GM12878 (cell line): ENCODE results near the gene TMSB10. TPM values are rescaled to one million over a fixed set of nuclear protein-coding genes. Genes with fewer than 3 reads are reported as not detected.

Source experiments
- ATF7 ChIP-seq: fragments of 450-650 bp; IDR thresholded peaks from 2 replicates; pipeline ENCODE4 v1.6.1; 2016; ENCODE audit warnings: low read depth, mild to moderate bottlenecking
- CBFB ChIP-seq: IDR thresholded peaks from 2 replicates; pipeline ENCODE4 v1.6.1; 2016; ENCODE audit warnings: antibody characterized with exemption, low read depth
- CHD4 ChIP-seq: fragments of 200-600 bp; sonication (generic); IDR thresholded peaks from 2 replicates; pipeline ENCODE4 v1.6.1; 2016; ENCODE audit warnings: mild to moderate bottlenecking
- CREB1 ChIP-seq: IDR thresholded peaks from 2 replicates; pipeline ENCODE4 v1.6.1; 2012; ENCODE audit warnings: low read depth, mild to moderate bottlenecking, inconsistent platforms
- DPF2 ChIP-seq: fragments of 450-650 bp; IDR thresholded peaks from 2 replicates; pipeline ENCODE4 v1.6.1; 2017; ENCODE audit warnings: mild to moderate bottlenecking
- E2F8 ChIP-seq: fragments of 450-650 bp; IDR thresholded peaks from 2 replicates; pipeline ENCODE4 v1.6.1; 2018; ENCODE audit warnings: mild to moderate bottlenecking, low read depth, moderate library complexity; ENCODE audit not compliant: partially characterized antibody
- EED ChIP-seq: sonication (generic); IDR thresholded peaks from 2 replicates; pipeline ENCODE4 v1.6.1; 2016; ENCODE audit warnings: antibody characterized with exemption, low read depth
- EP300 ChIP-seq, 2 experiments: fragments of 150-350 bp in 1 of 2; IDR thresholded peaks; 2 replicates each; pipeline ENCODE4 v1.6.1; 2011 to 2012; ENCODE audit warnings: low read depth in 2 of 2, low read length in 2 of 2, borderline replicate concordance in 1 of 2, improper control_type of control experiment in 1 of 2, inconsistent platforms in 1 of 2; ENCODE audit not compliant: control insufficient read depth in 1 of 2
- FOXK2 ChIP-seq: fragments of 450-650 bp; IDR thresholded peaks from 2 replicates; pipeline ENCODE4 v1.6.1; 2017; ENCODE audit warnings: mild to moderate bottlenecking, moderate library complexity
- IKZF1 ChIP-seq: fragments of 450-650 bp; conservative IDR thresholded peaks from 2 replicates; pipeline ENCODE4 v1.6.1; 2017; ENCODE audit warnings: antibody characterized with exemption, mild to moderate bottlenecking
- IKZF2 ChIP-seq, 2 experiments: fragments of 450-650 bp; IDR thresholded peaks; 2 replicates each; pipeline ENCODE4 v1.6.1; 2017; ENCODE audit warnings: mild to moderate bottlenecking in 2 of 2, moderate library complexity in 2 of 2
- IRF3 ChIP-seq: fragments of 450-650 bp; IDR thresholded peaks from 2 replicates; pipeline ENCODE4 v1.6.1; 2014; ENCODE audit warnings: mild to moderate bottlenecking
- MAX ChIP-seq: IDR thresholded peaks from 2 replicates; pipeline ENCODE4 v1.6.1; 2012; ENCODE audit warnings: low read depth, low read length, improper control_type of control experiment
- MLLT1 ChIP-seq: fragments of 450-650 bp; IDR thresholded peaks from 2 replicates; pipeline ENCODE4 v1.6.1; 2016; ENCODE audit warnings: mild to moderate bottlenecking
- MTA2 ChIP-seq: fragments of 450-650 bp; IDR thresholded peaks from 2 replicates; pipeline ENCODE4 v1.6.1; 2016; ENCODE audit warnings: low read depth, mild to moderate bottlenecking, moderate library complexity
- NFIC ChIP-seq: IDR thresholded peaks from 2 replicates; pipeline ENCODE4 v1.6.1; 2012; ENCODE audit warnings: low read depth, mild to moderate bottlenecking, inconsistent platforms, low read length, moderate library complexity
- PAX5 ChIP-seq: IDR thresholded peaks from 2 replicates; pipeline ENCODE4 v1.6.1; 2011; ENCODE audit warnings: low read depth, low read length, borderline replicate concordance
- RBBP5 ChIP-seq: fragments of 200-600 bp; sonication (generic); conservative IDR thresholded peaks from 2 replicates; pipeline ENCODE4 v1.6.1; 2016
- RELB ChIP-seq: fragments of 450-650 bp; IDR thresholded peaks from 2 replicates; pipeline ENCODE4 v1.6.1; 2017; ENCODE audit warnings: low read depth, mild to moderate bottlenecking, moderate library complexity
- RUNX3 ChIP-seq: IDR thresholded peaks from 2 replicates; pipeline ENCODE4 v1.6.1; 2012; ENCODE audit warnings: low read length, inconsistent platforms
- TCF3 ChIP-seq: IDR thresholded peaks from 2 replicates; pipeline ENCODE4 v1.6.1; 2012; ENCODE audit warnings: low read depth, mild to moderate bottlenecking, low read length, borderline replicate concordance; ENCODE audit not compliant: insufficient read depth
- ZBED1 ChIP-seq: IDR thresholded peaks from 2 replicates; pipeline ENCODE4 v1.6.1; 2016; ENCODE audit warnings: borderline replicate concordance
- ZNF207 ChIP-seq: fragments of 450-650 bp; IDR thresholded peaks from 2 replicates; pipeline ENCODE4 v1.6.1; 2014; ENCODE audit warnings: antibody characterized with exemption, mild to moderate bottlenecking, borderline replicate concordance
- polyA plus RNA-seq, 11 experiments: library from polyadenylated mRNA; depleted of rRNA in 4 of 11; unstranded in 6 of 11; stranded (reverse) in 5 of 11; fragments of >200 nt; fragmentation: Nextera tagmentation in 4 of 11; fragmentation: Illumina TruSeq in 1 of 11; extraction: Ambion mirVana in 4 of 11; extraction: Trizol in 1 of 11; gene quantifications; 1 replicate in 1 of 11; 2 replicates in 10 of 11; pipeline versions ENCODE4 v1.2.1 to v1.2.3, GENCODE V29; 2011 to 2016; ENCODE audit warnings: inconsistent platforms in 2 of 11, missing spikeins in 2 of 11, low read depth in 1 of 11
- total RNA-seq, 4 experiments: library from RNA; depleted of rRNA in 3 of 4; stranded (reverse); fragments of >200 nt in 3 of 4; fragmentation: Illumina TruSeq in 1 of 4; extraction: Trizol in 1 of 4; gene quantifications; 2 replicates each; pipeline versions ENCODE4 v1.2.1 to v1.2.3, GENCODE V29; 2013 to 2021

TMSB10 gene
- total and polyA plus RNA-seq, 10 of the 15 experiments (the other 5 are each of a cell fraction or from before 2014, with no cell fraction given): 1,406 to 4,860 (median 3,381) TPM

- no peak for TF ChIP-seq E2F8
- TF ChIP-seq RBBP5: no peak
- 0 out of 2 replicates have a peak, but pooled peaks have one; percentile 14 for TF ChIP-seq ZNF207
- TF ChIP-seq ZBED1: 0 out of 2 replicates have a peak, but pooled peaks have one; percentile 6
- peak in 1 of 2 experiments; percentile 42; a peak in 1 of 4 replicates for TF ChIP-seq EP300 (IDR thresholded peaks at IDR 0.05; ENCODE audit: borderline replicate concordance in 1 of 2, control insufficient read depth in 1 of 2, low read depth in 2 of 2, low read length in 2 of 2)
- TF ChIP-seq RUNX3: peak; percentile 45
- peak; percentile 10; the same call in 1 of the 2 replicates for TF ChIP-seq NFIC
- no peak for TF ChIP-seq FOXK2
- TF ChIP-seq PAX5: no peak
- 0 out of 2 replicates have a peak, but pooled peaks have one; percentile 55 for TF ChIP-seq MLLT1
- TF ChIP-seq TCF3: no peak
- TF ChIP-seq MAX: peak; percentile 60; the same call in 1 of the 2 replicates
- no peak for TF ChIP-seq IRF3
- 0 out of 2 replicates have a peak, but pooled peaks have one; percentile 14 for TF ChIP-seq CREB1
- TF ChIP-seq IKZF1: peak; percentile 85
- TF ChIP-seq RELB: peak; percentile 86
- peak; percentile 81 to 83 for TF ChIP-seq IKZF2 (IDR thresholded peaks at IDR 0.05)
- TF ChIP-seq CHD4: no peak
- 0 out of 2 replicates have a peak, but pooled peaks have one; percentile 35 for TF ChIP-seq ATF7
- 0 out of 2 replicates have a peak, but pooled peaks have one; percentile 11 for TF ChIP-seq CBFB
- TF ChIP-seq EED: peak; percentile 81
- no peak for TF ChIP-seq DPF2
- peak; percentile 50; the same call in 1 of the 2 replicates for TF ChIP-seq MTA2
These were observed 848 bp downstream of the TMSB10 start (continued) for GRCh38 chr2:84906108-84906899.
